K562 (cell line): ENCODE results near the gene CDKN1C.

Source experiments
- CHD1 ChIP-seq: fragments of 200-600 bp; sonication (generic); IDR thresholded peaks from one replicate; pipeline ENCODE4 v1.6.1; 2012; ENCODE audit warnings: mild to moderate bottlenecking, moderate library complexity, low read length, inconsistent platforms
- NBN ChIP-seq: fragments of 450-650 bp; IDR thresholded peaks from 2 replicates; pipeline ENCODE4 v1.6.1; 2016; ENCODE audit warnings: low read depth, mild to moderate bottlenecking
- USF2 ChIP-seq: sonication (generic); formaldehyde crosslinking; IDR thresholded peaks from 2 replicates; pipeline ENCODE4 v1.5.0; 2020; ENCODE audit warnings: missing genetic modification reagents
- TF ChIP-seq, protein P1 (sequence below): sonication (generic); formaldehyde crosslinking; IDR thresholded peaks from 2 replicates; pipeline ENCODE4 v1.9.0; 2022; ENCODE audit warnings: mild to moderate bottlenecking, missing genetic modification reagents
- TF ChIP-seq, protein P2 (sequence below): sonication (generic); formaldehyde crosslinking; IDR thresholded peaks from 2 replicates; pipeline ENCODE4 v1.8.0; 2022; ENCODE audit warnings: mild to moderate bottlenecking, missing genetic modification reagents

GRCh38 chr11:2910401-2910955 lies 24.9 kb upstream of the CDKN1C start:
- TF ChIP-seq, protein P1, sequence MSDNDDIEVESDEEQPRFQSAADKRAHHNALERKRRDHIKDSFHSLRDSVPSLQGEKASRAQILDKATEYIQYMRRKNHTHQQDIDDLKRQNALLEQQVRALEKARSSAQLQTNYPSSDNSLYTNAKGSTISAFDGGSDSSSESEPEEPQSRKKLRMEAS: no peak
- TF ChIP-seq NBN (no peak), USF2 (CRISPR knock-in tag) (no peak), CHD1 (no peak)
- TF ChIP-seq, protein P2, sequence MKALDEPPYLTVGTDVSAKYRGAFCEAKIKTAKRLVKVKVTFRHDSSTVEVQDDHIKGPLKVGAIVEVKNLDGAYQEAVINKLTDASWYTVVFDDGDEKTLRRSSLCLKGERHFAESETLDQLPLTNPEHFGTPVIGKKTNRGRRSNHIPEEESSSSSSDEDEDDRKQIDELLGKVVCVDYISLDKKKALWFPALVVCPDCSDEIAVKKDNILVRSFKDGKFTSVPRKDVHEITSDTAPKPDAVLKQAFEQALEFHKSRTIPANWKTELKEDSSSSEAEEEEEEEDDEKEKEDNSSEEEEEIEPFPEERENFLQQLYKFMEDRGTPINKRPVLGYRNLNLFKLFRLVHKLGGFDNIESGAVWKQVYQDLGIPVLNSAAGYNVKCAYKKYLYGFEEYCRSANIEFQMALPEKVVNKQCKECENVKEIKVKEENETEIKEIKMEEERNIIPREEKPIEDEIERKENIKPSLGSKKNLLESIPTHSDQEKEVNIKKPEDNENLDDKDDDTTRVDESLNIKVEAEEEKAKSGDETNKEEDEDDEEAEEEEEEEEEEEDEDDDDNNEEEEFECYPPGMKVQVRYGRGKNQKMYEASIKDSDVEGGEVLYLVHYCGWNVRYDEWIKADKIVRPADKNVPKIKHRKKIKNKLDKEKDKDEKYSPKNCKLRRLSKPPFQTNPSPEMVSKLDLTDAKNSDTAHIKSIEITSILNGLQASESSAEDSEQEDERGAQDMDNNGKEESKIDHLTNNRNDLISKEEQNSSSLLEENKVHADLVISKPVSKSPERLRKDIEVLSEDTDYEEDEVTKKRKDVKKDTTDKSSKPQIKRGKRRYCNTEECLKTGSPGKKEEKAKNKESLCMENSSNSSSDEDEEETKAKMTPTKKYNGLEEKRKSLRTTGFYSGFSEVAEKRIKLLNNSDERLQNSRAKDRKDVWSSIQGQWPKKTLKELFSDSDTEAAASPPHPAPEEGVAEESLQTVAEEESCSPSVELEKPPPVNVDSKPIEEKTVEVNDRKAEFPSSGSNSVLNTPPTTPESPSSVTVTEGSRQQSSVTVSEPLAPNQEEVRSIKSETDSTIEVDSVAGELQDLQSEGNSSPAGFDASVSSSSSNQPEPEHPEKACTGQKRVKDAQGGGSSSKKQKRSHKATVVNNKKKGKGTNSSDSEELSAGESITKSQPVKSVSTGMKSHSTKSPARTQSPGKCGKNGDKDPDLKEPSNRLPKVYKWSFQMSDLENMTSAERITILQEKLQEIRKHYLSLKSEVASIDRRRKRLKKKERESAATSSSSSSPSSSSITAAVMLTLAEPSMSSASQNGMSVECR (CRISPR knock-in tag): no peak
